ENCODE data around the gene SPEM3.
"Not testable (repeated sequence)": the region's sequence is repeated elsewhere in the genome, so short reads cannot be mapped to it uniquely, and the experiment has no call there.

Gene SPEM3

GRCh38 chr17:7443499-7444485, 15.1 kb downstream of the SPEM3 start:
- no peak for DNase-seq

DNA sequence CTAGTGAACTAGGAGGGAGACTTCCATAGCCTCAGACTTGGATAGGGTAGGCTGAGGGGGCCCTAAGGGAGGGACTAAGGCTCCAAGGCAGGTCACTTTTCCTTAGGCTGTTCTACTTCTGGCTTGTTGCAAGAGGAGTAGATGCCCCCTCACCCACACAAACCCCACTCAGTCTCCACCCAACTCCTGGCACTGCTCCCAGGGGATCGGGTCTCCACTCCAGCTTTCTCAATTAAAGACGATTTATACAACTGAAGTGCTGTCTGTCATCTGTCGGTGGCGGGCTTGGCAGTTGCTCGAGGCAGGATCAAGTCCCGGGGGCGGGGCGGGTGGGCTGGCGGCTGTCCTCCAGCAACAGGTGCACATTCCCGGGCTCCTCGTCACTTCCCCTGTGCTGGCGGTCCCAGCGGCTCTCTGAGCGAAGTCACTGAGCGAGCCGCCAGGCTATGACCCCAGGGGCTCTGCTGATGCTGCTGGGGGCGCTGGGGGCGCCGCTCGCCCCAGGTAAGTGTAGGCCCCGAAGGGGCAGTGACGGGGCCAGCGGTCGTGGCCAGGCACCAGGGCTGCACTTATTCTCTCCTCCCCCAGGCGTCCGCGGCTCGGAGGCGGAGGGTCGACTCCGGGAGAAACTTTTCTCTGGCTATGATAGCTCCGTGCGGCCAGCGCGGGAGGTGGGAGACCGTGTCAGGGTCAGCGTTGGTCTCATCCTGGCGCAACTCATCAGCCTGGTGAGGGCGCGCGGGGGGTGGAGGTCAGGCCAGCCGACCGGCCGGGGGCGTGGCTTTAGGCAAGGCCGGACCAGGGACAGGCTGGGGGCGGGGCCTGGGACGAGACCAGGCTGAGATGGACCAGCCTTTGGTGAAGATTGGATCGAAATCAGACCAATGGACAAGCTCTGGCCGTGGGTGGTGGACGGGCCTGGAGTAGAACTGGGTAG, 16.3 kb downstream of the SPEM3 start, which contains the start of gene CHRNB1:
Gene CHRNB1, plus strand, starts transcription at position 380 of the 937 bp plus-strand sequence. Its CDS starts 67 bp downstream, at position 447.
- peak; percentile 78 for DNase-seq

DNA sequence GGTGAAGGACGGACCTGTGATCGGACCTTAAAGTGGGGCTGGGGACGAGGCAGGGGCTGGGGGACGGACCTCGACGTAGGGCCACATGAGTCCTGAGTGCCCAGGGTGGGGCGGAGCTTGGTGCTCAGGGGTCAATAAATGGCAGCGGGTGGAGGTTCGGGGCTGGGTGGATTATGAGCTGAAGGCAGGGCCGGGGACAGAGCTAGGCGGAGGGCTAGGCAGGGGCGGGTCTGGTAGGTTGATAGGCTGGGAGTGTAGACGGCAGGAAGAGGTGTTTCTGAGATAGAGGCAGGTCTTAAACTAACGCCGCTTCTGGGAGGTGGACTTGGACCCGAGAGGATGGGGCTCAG, 16.9 kb downstream of the SPEM3 start:
- peak; percentile 78 for DNase-seq

GRCh38 chr17:7448461-7448860, 19.8 kb downstream of the SPEM3 start:
- no peak for DNase-seq

GRCh38 chr17:7459961-7460545, 31.4 kb downstream of the SPEM3 start:
- no peak for DNase-seq

DNA sequence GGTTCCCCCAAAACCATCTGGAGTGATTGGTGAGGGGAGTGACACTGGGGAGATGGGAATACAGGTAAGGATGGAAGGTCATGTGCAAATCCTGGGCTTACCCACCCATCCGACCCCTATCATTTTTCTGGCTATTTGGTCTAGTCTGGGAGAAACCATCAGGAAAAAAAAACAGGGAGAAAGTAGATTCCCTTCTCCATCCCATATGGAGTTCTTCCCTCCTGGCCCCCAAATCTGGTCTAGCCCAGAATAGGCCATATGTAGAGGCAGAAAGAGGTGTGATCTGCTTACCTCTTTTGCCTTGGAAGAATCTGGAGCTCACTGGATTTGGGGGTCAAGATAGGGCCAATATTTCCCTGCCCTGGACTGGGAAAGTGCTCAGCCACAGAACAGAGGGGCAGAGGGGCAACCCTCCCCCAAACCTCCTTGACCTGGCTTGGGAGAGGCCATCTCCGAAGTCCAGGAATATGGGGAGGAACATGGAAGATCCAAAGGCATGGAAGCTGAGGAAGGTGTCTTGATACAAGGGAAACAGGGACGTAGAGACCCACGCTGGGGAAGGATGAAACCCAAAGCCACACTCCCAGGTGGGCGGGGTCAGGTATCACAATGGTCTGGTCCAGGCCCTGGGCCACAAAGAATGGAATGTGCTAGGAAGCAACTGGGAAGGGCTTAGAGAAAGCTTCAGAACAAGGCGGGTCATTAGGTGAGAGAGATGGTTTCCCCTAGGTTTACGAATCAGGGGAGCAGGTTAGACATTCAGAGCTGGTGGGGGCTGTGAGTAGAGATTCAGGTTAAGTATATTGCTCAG, 32.4 kb downstream of the SPEM3 start:
- DNase-seq: no peak

DNA sequence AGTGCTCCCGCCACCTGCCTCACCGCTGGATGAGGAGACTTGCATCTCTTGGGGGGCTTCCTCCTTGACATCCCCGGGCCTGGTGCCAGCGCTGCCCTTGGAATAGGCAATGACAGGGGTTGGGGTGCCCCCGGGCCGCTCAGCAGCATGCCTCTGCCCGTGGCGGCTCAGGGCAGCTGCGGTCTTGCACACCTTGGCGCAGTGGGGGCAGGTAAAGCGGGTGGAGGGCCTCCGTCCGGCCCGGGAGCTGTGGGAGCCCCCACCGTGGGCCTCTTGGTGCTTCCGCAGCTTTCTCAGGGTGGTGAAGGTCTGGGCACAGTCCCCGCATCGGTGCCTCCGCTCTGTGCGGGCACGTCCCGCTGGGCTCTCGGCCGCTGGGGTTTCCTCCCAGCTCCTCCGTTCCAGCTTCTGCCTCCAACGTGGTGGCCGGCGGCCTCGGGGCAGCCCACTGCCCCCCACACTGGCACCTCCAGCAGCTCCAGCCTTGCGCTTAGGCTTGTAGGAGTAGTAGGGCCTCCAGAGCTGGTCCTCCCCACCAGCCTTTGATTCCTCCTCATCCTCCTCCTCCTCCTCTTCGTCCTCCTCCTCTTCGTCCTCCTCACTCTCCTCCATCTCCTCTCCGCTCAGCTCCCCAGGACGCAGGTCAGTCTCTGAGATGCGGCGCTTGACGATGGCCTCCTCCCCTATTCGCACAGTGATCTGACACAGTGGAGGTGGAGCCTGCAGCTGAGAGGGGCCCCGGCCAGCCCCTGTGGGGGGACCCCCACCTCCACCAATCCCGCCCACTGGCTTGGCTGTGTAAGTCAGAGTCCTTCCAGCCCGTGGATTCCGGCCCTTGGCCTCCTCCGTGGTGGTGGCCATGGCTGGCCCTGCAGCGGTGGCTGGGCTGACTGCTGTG, 34.1 kb downstream of the SPEM3 start:
- no peak for DNase-seq

DNA sequence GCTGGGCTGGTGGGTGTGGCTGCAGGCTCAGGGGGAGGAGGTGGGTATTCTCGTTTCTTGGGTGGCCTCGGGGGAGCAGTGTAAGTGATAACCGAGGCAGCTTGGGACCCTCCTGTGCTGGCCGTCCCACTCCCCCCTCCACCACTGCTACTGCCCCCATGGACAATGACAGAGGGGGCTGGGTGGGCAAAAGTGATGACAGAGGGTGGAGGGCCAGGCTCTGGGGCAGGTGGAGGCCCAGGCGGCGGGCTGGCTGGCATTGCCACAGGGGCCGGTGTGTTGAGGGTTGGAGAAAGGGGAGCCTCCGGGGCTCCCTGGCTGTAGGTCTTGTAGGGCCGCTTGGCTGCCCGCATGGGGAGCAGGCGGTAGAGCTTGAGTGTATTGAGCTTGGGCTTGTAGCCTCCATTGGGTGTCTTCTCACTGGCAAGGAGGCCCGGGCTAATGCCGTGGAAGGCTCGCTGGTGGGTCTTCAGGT, 34.8 kb downstream of the SPEM3 start:
- DNase-seq: no peak

DNA sequence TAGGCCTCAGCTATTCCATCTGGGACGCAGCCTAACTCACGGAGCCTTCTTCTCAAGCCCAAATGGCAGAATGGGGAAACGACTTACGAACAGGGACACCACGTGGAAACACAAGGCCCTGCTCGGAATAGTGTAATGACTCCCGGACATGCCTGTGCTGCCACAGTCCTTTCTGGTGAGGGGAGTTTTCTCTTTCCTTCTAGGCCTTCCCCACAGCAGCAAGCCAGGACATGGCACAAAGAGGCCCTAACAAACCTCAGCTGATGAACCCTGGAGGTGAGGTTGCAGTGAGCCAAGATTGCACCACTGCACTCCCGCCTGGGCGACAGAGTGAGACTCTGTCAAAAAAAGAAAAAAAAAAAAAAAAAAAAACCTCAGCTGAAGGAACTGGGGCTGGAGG, 35.4 kb downstream of the SPEM3 start:
- DNase-seq: no peak

GRCh38 chr17:7465597-7466275, 37.1 kb downstream of the SPEM3 start:
- DNase-seq: no peak

DNA sequence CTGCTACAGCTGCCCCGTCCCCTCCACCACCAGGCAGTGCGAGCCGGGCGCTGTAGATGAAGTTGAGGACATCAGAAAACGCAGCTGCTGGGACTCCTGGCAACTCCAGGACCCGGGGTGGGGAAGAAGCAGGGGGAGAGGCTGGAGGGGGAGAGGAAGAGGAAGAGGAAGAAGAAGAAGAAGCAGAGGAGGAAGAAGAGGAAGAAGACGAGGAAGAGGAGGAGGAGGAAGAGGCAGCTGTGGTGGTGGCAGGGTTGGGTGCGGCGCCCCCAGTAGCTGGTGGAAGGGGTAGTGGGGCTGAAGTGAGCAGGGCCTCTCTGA, 37.6 kb downstream of the SPEM3 start:
- DNase-seq: no peak

DNA sequence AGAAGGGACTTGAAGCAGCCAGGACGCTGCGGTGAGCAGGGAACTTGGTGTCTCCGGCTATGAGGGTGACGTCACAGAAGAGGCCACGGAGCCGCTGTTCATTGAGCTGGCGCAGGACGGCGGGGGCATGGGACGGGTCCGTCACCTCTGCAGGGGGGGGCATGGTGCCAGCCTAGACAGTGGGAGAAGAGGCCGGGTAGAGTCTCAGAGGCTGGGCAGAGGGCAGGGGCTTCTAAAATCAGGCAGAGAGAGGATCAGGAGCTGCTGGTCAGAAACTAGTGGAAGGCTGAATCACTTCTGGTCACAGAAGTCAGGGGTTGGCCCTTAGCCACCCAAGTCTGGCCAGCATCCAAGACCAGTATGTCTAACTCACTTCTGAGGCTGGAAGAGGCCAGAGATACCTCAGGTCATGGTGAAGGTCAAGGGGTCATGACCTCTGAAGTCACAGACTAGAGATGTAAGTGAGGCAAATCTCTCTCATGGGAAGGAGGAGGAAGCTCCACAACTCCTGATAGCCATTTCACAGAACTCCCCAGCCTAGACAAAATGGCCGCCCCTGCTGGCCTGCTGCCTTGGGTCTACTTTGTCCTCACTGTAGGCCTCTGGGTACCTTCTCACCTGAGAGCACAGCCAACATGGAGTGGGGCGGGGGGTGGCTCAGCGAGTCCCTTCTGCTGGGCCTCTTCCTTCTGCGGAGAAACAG, 38.1 kb downstream of the SPEM3 start:
- no peak for DNase-seq

DNA sequence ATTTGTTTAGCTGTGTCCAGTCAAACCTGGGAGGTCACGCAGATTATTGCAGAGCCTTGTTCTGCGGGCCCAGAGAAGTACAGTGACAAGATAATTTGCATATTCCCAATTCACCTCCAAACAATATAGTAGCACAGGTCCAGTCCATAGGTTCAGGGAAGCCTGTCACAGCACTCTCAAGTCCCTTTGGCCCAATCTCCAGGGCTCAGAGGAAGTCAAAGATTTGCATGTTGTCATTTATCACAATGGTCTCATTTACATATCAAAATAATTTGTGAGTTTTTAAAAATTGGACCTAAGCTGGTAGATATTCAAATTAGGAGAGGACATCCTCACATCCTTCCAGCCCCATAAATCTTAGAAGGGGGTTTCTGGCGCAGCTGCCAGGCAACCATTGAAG, 38.8 kb downstream of the SPEM3 start:
- DNase-seq: no peak

- DNase-seq: no peak
These were observed 39.6 kb downstream of the SPEM3 start for GRCh38 chr17:7468290-7468689.

DNA sequence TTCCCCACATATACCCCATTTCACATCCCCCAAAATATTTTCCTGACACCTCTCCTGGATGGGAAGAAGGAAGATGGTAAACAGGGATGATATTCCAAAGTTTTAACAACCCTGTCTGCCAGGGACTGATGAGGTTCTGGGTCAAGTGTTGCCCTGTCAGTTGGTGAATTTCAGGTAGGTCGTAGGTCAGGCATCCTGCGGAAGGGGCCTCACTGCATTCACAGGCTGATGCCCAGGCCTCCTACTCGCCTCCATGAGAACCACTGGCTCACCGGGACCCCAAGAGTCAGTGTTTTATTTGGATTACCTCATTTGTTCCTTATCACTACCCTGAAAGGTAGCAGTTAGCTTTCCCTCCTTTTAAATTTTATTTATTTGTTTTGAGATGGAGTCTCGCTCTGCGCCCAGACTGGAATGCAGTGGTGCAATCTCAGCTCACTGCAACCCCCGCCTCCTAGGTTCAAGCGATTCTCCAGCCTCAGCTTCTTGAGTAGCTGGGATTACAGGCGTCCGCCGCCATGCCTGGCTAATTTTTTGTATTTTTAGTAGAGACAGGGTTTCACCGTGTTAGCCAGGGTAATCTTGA, 40.2 kb downstream of the SPEM3 start:
- DNase-seq: no peak

DNA sequence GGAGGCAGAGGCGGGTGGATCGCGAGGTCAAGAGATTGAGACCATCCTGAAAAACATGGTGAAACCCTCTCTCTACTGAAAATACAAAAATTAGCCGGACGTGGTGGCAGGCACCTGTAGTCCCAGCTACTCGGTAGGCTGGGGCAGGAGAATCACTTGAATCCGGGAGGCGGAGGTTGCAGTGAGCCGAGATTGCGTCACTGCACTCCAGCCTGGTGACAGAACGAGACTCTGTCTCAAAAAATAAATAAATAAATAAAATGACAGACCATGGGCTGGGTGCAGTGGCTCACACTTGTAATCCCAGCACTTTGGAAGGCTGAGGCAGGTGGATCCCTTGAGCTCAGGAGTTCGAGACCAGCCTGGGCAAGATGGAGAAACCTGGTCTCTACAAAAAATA, 41.2 kb downstream of the SPEM3 start:
- DNase-seq: not testable (repeated sequence)

- DNase-seq: not testable (repeated sequence)
These were observed 41.9 kb downstream of the SPEM3 start for GRCh38 chr17:7470457-7470973.

DNA sequence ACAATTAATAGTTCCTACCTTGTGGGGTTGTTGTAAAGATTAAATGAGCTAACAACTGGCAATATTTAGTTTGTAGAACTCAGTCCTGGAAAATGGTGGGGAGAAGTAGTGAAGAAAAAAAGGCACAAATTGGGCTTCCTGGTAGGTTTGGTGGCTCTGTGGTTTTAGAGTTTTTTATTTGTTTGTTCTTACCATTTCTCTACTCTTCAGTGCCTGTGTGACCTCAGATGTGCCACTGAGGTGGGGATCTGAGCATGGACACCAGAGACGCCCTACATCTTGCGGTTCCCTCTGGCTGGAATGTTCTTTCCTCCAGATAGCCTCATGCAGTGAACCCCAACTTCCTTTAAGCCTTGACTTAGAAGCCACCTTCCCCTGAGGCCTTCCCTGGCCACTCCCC, 43.1 kb downstream of the SPEM3 start:
- no peak for DNase-seq

DNA sequence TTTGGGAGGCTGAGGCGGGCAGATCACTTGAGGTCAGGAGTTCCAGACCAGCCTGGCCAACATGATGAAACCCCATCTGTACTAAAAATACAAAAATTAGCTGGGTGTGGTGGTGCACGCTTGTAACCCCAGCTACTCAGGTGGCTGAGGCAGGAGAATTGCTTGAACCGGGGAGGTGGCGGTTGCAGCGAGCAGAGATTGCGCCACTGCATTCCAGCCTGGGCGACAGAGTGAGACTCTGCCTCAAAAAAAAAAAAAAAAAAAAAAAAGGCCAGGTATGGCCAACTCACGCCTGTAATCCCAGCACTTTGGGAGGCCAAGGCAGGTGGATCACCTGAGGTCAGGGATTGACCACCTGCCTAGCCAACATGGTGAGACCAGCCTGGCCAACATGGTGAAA, 46.1 kb downstream of the SPEM3 start:
- not testable (repeated sequence) for DNase-seq

Data from NCI-H510A treated with DMSO at 0.1 percent for 48 hours (cell line).